ENCODE data around the gene RAD1. TPM values are rescaled to one million over a fixed set of nuclear protein-coding genes. Genes with fewer than 3 reads are reported as not detected.

RAD1 gene
- total and polyA plus RNA-seq, 4 donors, result 12.9 to 45.7 (median 17.7) TPM

GRCh38 chr5:34927785-34928184 lies 12.5 kb upstream of the RAD1 start:
- Histone ChIP-seq H3K27ac (ENCODE audit: low read depth in 1 of 2, low read length in 1 of 2) (no peak overlapping the region), H3K27me3 (ENCODE audit: control insufficient read depth in 3 of 3, insufficient read depth in 3 of 3, low read length in 2 of 3) (no peaks in the 10 kb centered on the region), H3K36me3 (ENCODE audit: control insufficient read depth in 4 of 4, insufficient read depth in 4 of 4, low read length in 4 of 4) (peaks cover 6 to 17% (median 15%) of the 10 kb centered on the region in 4 donors), H3K4me1 (ENCODE audit: control insufficient read depth in 5 of 5, insufficient read depth in 5 of 5, low read length in 5 of 5) (peaks cover 2 to 14% (median 11%) of the 10 kb centered on the region in 5 donors), H3K4me3 (no peak overlapping the region), H3K9me3 (ENCODE audit: control insufficient read depth in 4 of 4, insufficient read depth in 3 of 4, low read length in 3 of 4) (no peaks in the 10 kb centered on the region), H3K9ac (ENCODE audit: insufficient read depth in 1 of 2, low read length in 2 of 2) (no peak overlapping the region)
- ATAC-seq (ENCODE audit: insufficient read depth, low FRiP score), result no peak
- DNase-seq, result no peak
- 94 to 99% methylated on average over 5 of the region's 5 CpGs for WGBS, 2 donors
- TF ChIP-seq CTCF (IDR thresholded peaks at IDR 0.05; ENCODE audit: control extremely low read depth, extremely low read depth), result no peak

- no peak for TF ChIP-seq CTCF (IDR thresholded peaks at IDR 0.05; ENCODE audit: control extremely low read depth, extremely low read depth)
- no peak overlapping the region for H3K9ac ChIP-seq (ENCODE audit: insufficient read depth in 1 of 2, low read length in 2 of 2)
- 86 to 93% methylated on average over 3 of the region's 3 CpGs for WGBS, 2 donors
- H3K4me3 ChIP-seq, result no peak overlapping the region
- H3K27me3 ChIP-seq (ENCODE audit: control insufficient read depth in 3 of 3, insufficient read depth in 3 of 3, low read length in 2 of 3), result no peaks in the 10 kb centered on the region
- H3K9me3 ChIP-seq (ENCODE audit: control insufficient read depth in 4 of 4, insufficient read depth in 3 of 4, low read length in 3 of 4), result no peaks in the 10 kb centered on the region
- H3K36me3 ChIP-seq (ENCODE audit: control insufficient read depth in 4 of 4, insufficient read depth in 4 of 4, low read length in 4 of 4), result peaks cover 6 to 20% (median 19%) of the 10 kb centered on the region in 4 donors
- no peak overlapping the region for H3K27ac ChIP-seq (ENCODE audit: low read depth in 1 of 2, low read length in 1 of 2)
- no peak for ATAC-seq (ENCODE audit: insufficient read depth, low FRiP score)
- H3K4me1 ChIP-seq (ENCODE audit: control insufficient read depth in 5 of 5, insufficient read depth in 5 of 5, low read length in 5 of 5), result peaks cover 0 to 14% (median 9%) of the 10 kb centered on the region in 5 donors
- no peak for DNase-seq
Measured at GRCh38 chr5:34926318-34926888, 11.1 kb upstream of the RAD1 start.

GRCh38 chr5:34924462-34924765 lies 9.1 kb upstream of the RAD1 start:
- no peak for ATAC-seq (ENCODE audit: insufficient read depth, low FRiP score)
- Histone ChIP-seq H3K4me1 (ENCODE audit: control insufficient read depth in 5 of 5, insufficient read depth in 5 of 5, low read length in 5 of 5) (no peaks in the 10 kb centered on the region), H3K9ac (ENCODE audit: insufficient read depth in 1 of 2, low read length in 2 of 2) (no peak overlapping the region), H3K9me3 (ENCODE audit: control insufficient read depth in 4 of 4, insufficient read depth in 3 of 4, low read length in 3 of 4) (no peaks in the 10 kb centered on the region), H3K27ac (ENCODE audit: low read depth in 1 of 2, low read length in 1 of 2) (no peak overlapping the region), H3K27me3 (ENCODE audit: control insufficient read depth in 3 of 3, insufficient read depth in 3 of 3, low read length in 2 of 3) (no peaks in the 10 kb centered on the region), H3K4me3 (no peak overlapping the region), H3K36me3 (ENCODE audit: control insufficient read depth in 4 of 4, insufficient read depth in 4 of 4, low read length in 4 of 4) (peaks cover 8 to 24% (median 24%) of the 10 kb centered on the region in 4 donors)
- TF ChIP-seq CTCF (IDR thresholded peaks at IDR 0.05; ENCODE audit: control extremely low read depth, extremely low read depth), result no peak
- DNase-seq, result no peak

All from lung (tissue), 12 donors.